Adipose tissue (tissue), 3 donors: ENCODE measurements around the gene FAM174B. TPM values are rescaled to one million over a fixed set of nuclear protein-coding genes. Genes with fewer than 3 reads are reported as not detected.

Experiments
- H3K27ac ChIP-seq: one replicate; pipeline ENCODE4 v1.5.1; 2013; ENCODE audit warnings: low read depth, low read length
- WGBS, 3 donors: extraction: QIAGEN DNeasy Blood & Tissue Kit; methylation state at CpG; one replicate each; pipeline ENCODE4 v1.1.7; 2013; 5-methylcytosine and 5-hydroxymethylcytosine counted together
- polyA plus RNA-seq, 3 donors: library from polyadenylated mRNA; stranded (reverse); fragments of 200-250 nt; gene quantifications; one replicate each; pipeline ENCODE4 v1.2.3, GENCODE V29; 2013
- donor health status: healthy with polysubstance abuse.
- donor health status: Bipolar disorder and iron deficiency.
- donor health status: healthy.

The FAM174B gene
- polyA plus RNA-seq, 3 donors = 4.5 to 50.8 (median 7.8) TPM

DNA sequence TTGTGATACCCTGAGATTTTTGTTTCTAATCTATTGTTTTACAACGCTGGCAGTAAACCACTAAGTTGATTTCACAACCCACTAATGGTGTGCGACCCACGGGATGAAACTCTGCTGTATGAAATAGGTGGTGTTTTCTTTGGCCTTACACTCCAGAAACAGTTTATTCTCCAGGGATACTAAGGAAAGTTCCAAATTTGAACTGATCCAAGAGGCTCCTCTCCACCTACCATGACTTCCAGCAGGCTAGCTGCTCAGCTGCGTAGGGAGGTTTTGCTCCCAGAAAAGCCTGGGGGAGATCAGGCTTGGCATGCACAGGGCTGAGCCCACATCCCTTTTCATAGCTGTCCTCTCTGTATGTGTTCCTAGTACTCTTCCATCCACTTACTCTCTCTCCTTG, 71.5 kb downstream of the FAM174B start:
- WGBS, 3 donors = 53 to 87% (median 57%) methylated on average over 4 of the region's 4 CpGs

DNA sequence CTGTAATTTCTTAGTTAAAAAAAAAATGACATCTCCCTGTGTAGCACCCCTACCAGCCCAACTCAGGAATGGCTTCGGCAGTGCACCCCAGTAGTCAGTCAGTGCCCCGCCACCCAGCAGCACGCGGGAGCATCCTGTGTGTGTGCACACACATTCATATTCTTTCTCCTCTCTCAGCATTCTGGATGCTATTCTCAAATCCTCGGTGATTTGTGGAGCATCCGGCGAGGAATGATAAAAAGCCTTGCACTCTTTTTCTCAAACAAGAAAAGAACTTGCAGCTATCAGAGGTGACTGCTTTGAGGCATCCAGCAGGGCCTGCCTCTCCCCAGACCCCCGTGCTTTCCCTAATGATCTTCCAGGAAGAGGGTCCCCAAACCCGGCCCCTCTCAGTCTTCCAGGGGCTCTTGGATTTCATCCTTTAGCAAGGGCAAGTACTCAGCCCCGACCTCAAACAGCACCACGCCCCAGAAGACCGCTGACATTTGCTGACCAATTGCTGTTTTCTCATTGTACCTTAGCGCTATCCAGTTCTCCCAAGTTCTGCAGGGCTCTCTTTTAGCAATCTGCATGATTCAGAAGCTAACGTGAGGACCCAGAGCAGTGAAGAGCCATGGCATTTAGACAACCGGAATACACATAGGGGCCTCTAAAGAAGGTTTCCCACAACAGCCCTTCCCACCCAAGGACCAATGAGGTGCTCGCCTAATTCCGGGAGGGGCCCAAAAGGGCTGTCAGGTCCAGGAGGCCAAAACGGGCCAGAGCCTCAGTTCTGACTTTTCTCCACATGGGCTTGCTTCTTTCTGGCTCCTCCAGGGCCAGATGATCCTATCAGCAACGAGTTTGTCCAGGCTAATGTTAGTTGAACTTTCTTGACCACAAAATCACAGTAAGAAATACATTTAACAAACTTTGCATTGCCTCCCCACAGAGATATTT, 72.2 kb downstream of the FAM174B start:
- H3K27ac ChIP-seq = no peak overlapping the region
- 71 to 84% (median 78%) methylated on average over 19 of the region's 19 CpGs for WGBS, 3 donors

More for the DNA sequence above, 71.5 kb downstream of the FAM174B start:
- H3K27ac ChIP-seq = no peak overlapping the region

DNA sequence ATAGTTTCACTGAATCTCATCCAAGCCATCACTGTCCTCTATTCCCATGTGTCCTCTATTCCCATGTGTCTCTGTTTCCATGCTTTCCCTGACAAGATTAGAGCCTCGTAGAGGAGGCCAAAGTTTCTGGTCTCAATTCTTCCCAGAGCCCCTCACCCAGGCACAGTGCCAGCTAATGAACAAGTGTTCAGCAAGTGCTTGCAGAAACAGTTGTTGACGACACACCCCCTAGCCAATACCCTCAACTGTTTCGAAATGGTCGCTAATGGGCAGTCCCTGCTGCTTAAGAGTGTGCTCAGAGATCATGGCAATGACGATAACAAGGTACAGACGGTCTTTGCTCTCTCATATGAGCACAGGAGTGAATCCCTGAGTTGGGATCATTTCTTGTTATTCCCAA, 73.4 kb downstream of the FAM174B start:
- 82 to 85% (median 82%) methylated on average over 6 of the region's 6 CpGs for WGBS, 3 donors
- no peak overlapping the region for H3K27ac ChIP-seq

DNA sequence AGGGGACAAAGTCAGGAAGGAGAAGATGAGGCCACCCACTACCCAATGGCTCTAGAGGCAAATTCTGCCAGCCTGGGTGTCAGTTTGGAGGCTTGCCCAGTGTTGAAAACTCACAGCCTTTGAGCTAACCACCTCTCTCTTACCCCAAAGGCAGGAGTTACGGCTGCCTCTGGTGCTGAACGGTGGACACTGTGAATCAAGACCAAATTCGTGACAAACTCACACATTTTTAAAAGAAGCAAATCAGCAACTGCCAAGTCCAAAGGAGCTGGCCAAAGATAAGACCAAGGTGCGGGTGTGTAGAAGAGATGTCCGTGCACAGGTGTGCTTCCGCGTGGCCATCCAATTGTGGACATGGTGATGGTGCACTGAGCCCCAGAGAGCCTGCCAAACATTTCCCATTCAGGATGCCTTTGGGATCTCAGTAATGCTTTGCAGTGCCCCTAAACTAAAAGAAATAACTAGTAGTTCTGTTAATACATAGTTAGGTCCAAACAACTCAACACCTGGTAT, 74.6 kb downstream of the FAM174B start:
- H3K27ac ChIP-seq = no peak overlapping the region
- 92 to 98% (median 95%) methylated on average over 7 of the region's 7 CpGs for WGBS, 3 donors

DNA sequence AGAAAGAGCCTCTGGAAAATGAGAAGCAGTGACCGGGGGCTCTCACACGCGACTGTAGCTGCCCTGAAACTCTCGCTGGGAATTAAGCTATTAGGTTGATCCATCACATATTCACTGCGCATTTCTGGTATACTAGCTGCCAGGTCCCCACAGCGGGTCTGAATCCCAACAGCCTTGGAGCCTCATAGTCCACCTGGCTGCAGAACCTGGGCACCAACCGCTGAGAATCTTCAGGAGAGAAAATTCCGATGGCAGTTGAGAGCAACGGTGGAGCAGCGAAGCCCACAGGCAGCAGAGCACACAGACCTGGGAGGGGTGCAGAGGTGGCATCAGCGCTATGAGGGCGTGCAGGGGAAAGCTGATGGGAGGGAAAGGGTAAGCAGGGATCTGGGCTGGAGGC, 75.1 kb downstream of the FAM174B start:
- WGBS, 3 donors = 92 to 96% (median 93%) methylated on average over 11 to 12 of the region's 12 CpGs
- H3K27ac ChIP-seq = no peak overlapping the region

DNA sequence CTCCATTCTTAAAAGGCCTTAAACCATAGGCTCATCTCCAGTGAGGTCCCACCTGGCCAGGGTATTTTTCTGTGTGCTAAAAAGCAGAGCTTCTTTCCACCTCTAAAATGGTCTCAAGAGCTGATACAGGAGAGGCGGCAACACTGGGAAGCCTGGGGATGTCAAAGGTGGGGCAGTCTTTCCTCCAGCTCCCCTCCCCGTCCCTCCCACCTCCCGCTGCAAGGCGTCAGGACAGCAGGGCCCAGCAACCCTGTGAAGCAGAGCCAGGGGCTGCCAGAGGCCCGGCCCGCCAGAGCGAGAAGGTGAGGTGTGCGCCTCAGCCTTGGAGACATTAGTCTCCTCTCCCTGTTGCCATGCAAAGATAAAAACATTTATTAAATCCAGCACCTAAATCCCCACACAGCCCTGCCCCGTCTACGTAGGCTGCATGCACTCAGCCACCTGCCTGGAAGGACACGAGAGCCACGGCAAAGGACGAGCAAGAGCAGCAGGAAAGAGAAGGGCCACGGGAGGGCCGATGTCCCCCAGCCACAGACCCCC, 75.6 kb downstream of the FAM174B start:
- no peak overlapping the region for H3K27ac ChIP-seq
- WGBS, 3 donors = 89 to 95% (median 93%) methylated on average over 14 to 15 of the region's 15 CpGs

DNA sequence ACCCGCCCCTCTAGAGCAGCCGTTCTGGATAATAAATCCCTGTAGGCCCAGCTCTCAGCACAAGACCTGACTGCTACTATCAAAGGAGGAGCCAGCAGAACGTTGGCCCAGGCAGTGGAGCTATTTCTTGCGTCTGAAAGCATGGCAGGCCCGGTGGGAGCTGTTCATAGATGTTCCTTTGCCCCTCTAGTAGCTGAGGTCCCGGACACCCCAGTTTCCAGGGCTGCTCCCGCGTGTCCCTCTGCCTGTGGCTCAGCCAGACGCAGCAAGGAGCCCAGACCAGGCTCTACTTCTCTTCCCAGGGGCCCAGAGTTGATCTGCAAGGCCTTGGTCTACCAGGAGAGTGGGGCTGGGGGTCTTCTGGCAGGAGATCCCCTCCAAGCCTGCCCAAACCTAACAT, 76.1 kb downstream of the FAM174B start:
- no peak overlapping the region for H3K27ac ChIP-seq
- WGBS, 3 donors = 80 to 86% (median 82%) methylated on average over 9 of the region's 9 CpGs

DNA sequence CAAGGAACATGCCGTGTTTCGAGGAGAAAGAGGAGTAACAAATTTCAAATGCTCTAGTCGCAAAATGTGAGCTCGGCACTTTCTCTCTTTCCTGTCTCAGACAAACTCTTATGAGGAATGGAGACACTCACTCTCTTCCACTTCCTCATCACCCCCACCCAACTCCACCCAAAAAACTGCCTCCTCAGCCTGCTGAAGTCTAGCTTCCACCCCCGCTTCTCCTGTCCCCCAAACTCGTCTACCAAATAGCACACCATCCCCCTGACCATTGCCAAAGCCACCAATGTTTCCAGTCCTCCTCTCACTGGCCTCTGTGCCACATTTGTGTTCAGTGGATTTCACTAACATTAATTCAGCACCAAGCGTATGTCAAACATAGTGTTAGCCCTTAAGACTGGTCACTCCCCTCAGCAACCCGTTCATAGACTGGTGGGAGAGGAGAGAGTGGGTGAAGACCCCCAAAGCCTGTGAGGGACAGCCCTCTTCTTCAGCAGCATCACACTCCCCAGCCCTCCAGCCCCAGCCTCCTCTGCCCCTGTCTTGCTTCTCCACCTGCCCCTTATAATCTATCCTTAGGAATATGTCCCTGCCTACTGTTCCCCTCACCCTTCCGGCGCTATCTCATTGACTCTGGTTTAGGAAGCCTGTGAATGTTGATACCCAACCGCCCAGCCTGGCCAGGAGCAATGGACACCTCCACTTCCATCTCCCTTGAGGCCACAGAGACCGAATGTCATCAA, 77.3 kb downstream of the FAM174B start:
- H3K27ac ChIP-seq = no peak overlapping the region
- 80 to 90% (median 83%) methylated on average over 12 of the region's 12 CpGs for WGBS, 3 donors

DNA sequence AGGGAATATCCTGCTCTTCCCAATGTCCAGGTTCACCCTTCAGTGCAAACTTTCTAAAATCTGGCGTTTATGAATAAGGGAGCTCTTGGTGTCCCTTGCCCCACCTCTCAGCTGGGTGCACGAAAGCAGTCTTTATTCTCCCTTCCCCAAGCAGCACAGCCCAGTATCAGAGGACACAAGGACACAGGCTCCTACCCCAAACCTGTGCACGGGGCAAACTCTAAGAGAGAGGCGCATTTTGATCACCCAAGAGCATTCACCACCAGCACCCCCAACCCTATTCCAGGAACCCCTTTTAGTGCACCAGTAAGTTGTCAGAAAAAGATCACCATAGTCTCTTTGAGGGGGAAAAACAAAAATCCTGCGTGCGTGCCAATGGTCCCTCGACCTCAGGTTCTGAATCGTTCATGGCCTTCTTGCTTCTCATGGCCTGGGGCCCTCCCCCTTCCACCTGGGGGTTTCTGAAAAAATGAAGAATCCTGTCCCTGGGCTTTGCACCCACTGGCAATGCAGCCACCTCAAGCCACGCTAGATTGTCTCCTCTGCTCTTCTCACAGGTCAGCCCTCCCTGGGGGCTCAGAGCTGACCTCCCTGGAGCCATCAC, 78.9 kb downstream of the FAM174B start:
- WGBS, 3 donors = 91 to 97% (median 93%) methylated on average over 9 of the region's 9 CpGs

DNA sequence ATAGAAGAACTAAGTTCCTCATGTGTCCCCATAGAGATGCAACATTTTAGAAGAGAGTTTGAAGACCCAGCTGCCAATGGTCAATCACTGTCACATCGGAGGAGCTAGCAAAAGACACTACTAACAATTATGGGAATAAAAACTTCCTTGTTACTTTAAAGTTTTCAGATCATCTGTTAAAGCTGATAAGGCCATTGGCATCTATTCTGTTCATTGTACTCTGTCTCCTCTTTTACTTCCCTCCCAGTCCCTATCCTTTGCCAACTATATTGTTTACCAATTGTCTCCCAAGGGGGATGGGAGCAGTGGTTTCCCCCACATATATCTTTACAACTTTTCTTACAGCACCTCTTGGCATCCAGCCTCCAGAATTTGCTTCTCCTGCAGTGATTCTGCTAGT, 81.0 kb downstream of the FAM174B start:
- H3K27ac ChIP-seq = no peak overlapping the region
- 71 to 73% (median 71%) methylated on average over 1 of the region's 1 CpG for WGBS, 3 donors

More for the DNA sequence above, 78.9 kb downstream of the FAM174B start:
- H3K27ac ChIP-seq = no peak overlapping the region

DNA sequence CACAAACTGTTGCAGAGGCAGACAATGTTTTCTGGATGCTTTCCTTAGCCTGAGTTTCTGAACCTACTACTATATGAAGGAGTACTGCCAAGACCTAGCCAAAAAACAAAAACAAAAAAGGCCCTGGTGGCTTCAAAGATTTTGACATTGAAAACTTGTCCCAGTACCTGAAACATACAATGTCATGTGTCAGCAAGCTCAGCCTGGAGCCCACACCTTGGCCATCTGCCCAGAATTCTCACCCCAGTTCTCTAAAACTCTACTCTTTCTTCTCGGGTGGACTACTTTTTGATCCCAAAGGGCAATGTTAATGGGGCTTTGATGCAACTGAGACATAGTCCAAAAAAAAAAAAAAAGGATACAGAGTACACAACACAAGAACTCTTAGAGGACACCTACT, 81.4 kb downstream of the FAM174B start:
- WGBS, 3 donors = 28 to 54% (median 49%) methylated on average over 1 of the region's 1 CpG
- no peak overlapping the region for H3K27ac ChIP-seq

DNA sequence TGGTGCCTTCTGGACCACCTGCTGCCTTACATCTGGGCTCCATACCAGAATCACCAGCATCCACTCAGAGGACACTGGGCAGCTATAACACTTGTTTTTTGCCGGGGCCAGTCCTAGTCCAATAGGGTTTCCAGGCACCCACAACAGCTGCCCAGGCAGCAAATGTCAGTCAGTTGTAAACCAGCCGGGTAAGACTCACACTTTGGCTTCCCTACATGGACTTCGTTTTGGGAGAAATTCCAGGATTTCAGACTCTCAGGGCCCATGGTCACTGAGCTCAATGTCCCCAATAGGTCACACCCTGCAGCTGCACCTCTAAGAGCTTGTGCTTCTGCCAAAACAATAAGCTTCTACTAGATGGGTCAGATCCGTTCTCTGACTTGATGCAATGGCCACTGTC, 83.8 kb downstream of the FAM174B start:
- H3K27ac ChIP-seq = no peak overlapping the region
- WGBS, 3 donors = 51 to 87% (median 81%) methylated on average over 4 of the region's 4 CpGs

DNA sequence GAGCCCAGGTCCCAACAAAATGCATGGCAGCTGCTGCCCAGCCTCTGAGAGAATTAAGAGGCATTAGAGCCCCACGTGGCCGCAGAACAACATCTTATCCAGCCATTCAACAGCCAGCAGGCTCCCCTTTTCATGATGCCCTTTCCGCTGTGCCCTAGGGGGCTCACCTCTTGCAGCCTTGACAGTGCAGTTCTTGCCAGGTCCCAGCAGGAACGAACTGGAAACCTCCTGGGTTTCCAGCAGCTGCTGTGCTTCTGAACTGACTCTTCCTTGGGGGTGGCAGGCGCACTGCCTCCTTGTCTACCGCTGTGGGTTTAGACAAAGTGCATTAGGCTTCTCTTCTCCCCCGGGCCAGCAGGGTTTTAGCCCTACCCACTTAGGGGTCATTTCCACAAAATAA, 85.2 kb downstream of the FAM174B start:
- H3K27ac ChIP-seq = no peak overlapping the region
- WGBS, 3 donors = 57 to 74% (median 60%) methylated on average over 7 of the region's 7 CpGs

DNA sequence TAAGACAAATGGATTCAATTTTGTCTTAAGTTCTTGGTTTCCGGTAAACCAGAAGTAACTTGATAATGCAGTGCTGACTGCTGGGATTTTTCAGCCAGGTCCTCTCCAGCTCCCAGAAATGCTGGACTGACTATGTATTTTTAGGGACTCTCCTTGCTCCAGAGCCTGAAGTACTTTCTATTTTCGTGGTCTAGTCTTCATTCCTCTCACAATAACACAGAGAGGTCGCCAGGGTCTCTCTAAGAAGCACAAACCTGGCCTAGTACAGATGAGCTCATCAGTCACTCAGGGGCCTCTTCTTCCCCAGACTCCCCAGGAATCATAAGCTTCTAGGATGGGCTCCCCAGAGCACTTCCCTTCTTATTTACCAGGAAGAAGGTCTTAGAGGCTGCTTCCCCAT, 85.8 kb downstream of the FAM174B start:
- 47 to 75% (median 51%) methylated on average over 3 of the region's 3 CpGs for WGBS, 3 donors

More for the DNA sequence above, 85.8 kb downstream of the FAM174B start:
- no peak overlapping the region for H3K27ac ChIP-seq

Other genes with a start within 250 kb of the FAM174B start
- 10 to 100 TPM; 12.5 to 38.1 (median 32.6) TPM for gene CHD2, start 244.5 kb upstream of the FAM174B start, polyA plus RNA-seq